HepG2 (cell line): ENCODE results near the gene AXIN2. TPM values are rescaled to one million over a fixed set of nuclear protein-coding genes. Genes with fewer than 3 reads are reported as not detected.

Experiments
- AKAP8 ChIP-seq: sonication (generic); formaldehyde crosslinking; IDR thresholded peaks from 2 replicates; pipeline ENCODE4 v1.5.1; 2020; ENCODE audit warnings: mild to moderate bottlenecking, missing genetic modification reagents
- ATF7 ChIP-seq, 2 experiments: fragments of 450-650 bp in 1 of 2; sonication (generic) in 1 of 2; formaldehyde crosslinking in 1 of 2; IDR thresholded peaks; 2 replicates each; pipeline versions ENCODE4 v1.4.0 to v1.6.1; 2016 to 2020; ENCODE audit warnings: antibody characterized with exemption in 1 of 2, mild to moderate bottlenecking in 1 of 2, missing genetic modification reagents in 1 of 2
- BRCA1 ChIP-seq: sonication (generic); formaldehyde crosslinking; IDR thresholded peaks from 2 replicates; pipeline ENCODE4 v1.4.0; 2020; ENCODE audit warnings: missing genetic modification reagents
- GATA4 ChIP-seq: sonication (generic); IDR thresholded peaks from 2 replicates; pipeline ENCODE4 v1.6.1; 2016; ENCODE audit warnings: antibody characterized with exemption, low read depth, borderline replicate concordance
- NR3C1 ChIP-seq: sonication (generic); formaldehyde crosslinking; IDR thresholded peaks from 2 replicates; pipeline ENCODE4 v1.4.0; 2020; ENCODE audit warnings: missing genetic modification reagents
- PHB2 ChIP-seq: fragments of 450-650 bp; IDR thresholded peaks from 2 replicates; pipeline ENCODE4 v1.6.1; 2018; ENCODE audit not compliant: partially characterized antibody
- PHF20 ChIP-seq: sonication (generic); formaldehyde crosslinking; IDR thresholded peaks from 2 replicates; pipeline ENCODE4 v1.5.0; 2020; ENCODE audit warnings: mild to moderate bottlenecking, missing genetic modification reagents
- PITX1 ChIP-seq: sonication (generic); formaldehyde crosslinking; IDR thresholded peaks from 2 replicates; pipeline ENCODE4 v1.5.1; 2020; ENCODE audit warnings: mild to moderate bottlenecking, missing genetic modification reagents
- SIN3A ChIP-seq: IDR thresholded peaks from 2 replicates; pipeline ENCODE4 v1.6.1; 2011; ENCODE audit warnings: low read depth, mild to moderate bottlenecking, control low read depth, low read length, borderline replicate concordance
- SRF ChIP-seq: IDR thresholded peaks from 2 replicates; pipeline ENCODE4 v1.6.1; 2011; ENCODE audit warnings: mild to moderate bottlenecking, low read depth, low read length, moderate library complexity
- TCF7L2 ChIP-seq: IDR thresholded peaks from 2 replicates; pipeline ENCODE4 v1.6.1; 2011; ENCODE audit warnings: mild to moderate bottlenecking, low read depth, low read length, moderate library complexity
- ZNF343 ChIP-seq: sonication (generic); formaldehyde crosslinking; IDR thresholded peaks from 2 replicates; pipeline ENCODE4 v1.4.0; 2020; ENCODE audit warnings: mild to moderate bottlenecking, missing genetic modification reagents
- polyA plus RNA-seq, 8 experiments: library from polyadenylated mRNA; depleted of rRNA in 3 of 8; stranded (reverse) in 7 of 8; unstranded in 1 of 8; fragments of >200 nt; fragmentation: Illumina TruSeq in 4 of 8; extraction: Trizol in 4 of 8; gene quantifications; 2 replicates each; pipeline versions ENCODE4 v1.2.1 to v1.2.3, GENCODE V29; 2011 to 2016; ENCODE audit warnings: low read depth in 4 of 8, missing spikeins in 1 of 8, mixed read lengths in 1 of 8; ENCODE audit not compliant: insufficient read depth in 1 of 8
- total RNA-seq, 5 experiments: library from RNA; depleted of rRNA; stranded (reverse); fragments of >200 nt; fragmentation: Illumina TruSeq; extraction: Trizol; gene quantifications; 2 replicates each; pipeline ENCODE4 v1.2.3, GENCODE V29; 2016; ENCODE audit warnings: low read depth in 1 of 5
- TF ChIP-seq, protein P1 (sequence below): sonication (generic); formaldehyde crosslinking; IDR thresholded peaks from 2 replicates; pipeline ENCODE4 v1.4.0; 2020; ENCODE audit warnings: mild to moderate bottlenecking, missing genetic modification reagents
- TF ChIP-seq, protein P2 (sequence below): sonication (generic); formaldehyde crosslinking; IDR thresholded peaks from 2 replicates; pipeline ENCODE4 v1.5.0; 2020; ENCODE audit warnings: mild to moderate bottlenecking, missing genetic modification reagents, borderline replicate concordance
- TF ChIP-seq, protein P3 (sequence below): sonication (generic); formaldehyde crosslinking; IDR thresholded peaks from 2 replicates; pipeline ENCODE4 v1.4.0; 2020; ENCODE audit warnings: missing genetic modification reagents, borderline replicate concordance

The AXIN2 gene
- total and polyA plus RNA-seq, 2 of the 13 experiments (the other 11 are each of a cell fraction or from before 2014, with no cell fraction given): 58.6 to 63.4 TPM

DNA sequence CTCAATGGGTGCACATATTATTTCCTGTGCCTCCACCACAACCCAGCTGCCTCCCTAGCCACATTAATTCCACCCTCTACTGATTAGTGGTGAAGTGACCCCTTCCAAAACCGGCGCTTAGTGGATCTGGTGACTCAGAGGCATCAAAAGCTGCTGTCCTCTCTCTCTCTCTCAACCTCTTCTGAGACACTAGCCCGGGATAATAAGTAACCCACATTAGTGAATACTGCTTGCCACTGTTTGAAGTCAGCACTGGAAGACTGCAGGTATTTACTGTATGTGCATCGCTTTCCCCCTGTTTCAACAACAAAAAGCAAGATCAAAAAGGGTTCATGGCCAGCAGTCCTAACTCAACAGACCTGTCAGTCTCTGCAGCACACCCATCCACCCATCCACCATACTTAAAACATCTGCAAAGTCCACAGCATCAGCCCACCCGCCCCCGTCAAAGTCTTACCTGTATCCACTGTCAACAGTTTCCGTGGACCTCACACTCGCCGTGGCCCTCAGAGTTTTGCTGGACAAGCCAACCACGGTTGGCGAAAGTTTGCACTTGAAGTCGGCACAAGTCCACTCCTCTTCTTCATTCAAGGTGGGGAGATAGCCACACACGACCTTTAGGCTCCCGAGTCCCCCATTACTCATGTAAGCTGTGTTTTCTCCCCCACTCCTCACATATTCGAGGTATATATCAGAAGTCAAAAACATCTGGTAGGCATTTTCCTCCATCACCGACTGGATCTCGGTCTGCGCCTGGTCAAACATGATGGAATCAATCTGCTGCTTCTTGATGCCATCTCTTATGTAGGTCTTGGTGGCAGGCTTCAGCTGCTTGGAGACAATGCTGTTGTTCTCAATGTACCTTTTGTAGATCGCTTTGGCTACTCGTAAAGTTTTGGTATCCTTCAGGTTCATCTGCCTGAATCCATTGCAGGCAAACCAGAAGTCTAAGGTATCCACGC, 3.8 kb downstream of the AXIN2 start (continued):
- TF ChIP-seq, protein P1, sequence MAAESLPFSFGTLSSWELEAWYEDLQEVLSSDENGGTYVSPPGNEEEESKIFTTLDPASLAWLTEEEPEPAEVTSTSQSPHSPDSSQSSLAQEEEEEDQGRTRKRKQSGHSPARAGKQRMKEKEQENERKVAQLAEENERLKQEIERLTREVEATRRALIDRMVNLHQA (CRISPR knock-in tag): no peak
- TF ChIP-seq ATF7 (IDR thresholded peaks at IDR 0.05): no peak
- TF ChIP-seq ATF7 (CRISPR knock-in tag; IDR thresholded peaks at IDR 0.05): peak; percentile 79; the same call in 1 of the 2 replicates
- TF ChIP-seq PHF20 (CRISPR knock-in tag): no peak
- no peak for TF ChIP-seq BRCA1 (CRISPR knock-in tag)
- TF ChIP-seq, protein P2, sequence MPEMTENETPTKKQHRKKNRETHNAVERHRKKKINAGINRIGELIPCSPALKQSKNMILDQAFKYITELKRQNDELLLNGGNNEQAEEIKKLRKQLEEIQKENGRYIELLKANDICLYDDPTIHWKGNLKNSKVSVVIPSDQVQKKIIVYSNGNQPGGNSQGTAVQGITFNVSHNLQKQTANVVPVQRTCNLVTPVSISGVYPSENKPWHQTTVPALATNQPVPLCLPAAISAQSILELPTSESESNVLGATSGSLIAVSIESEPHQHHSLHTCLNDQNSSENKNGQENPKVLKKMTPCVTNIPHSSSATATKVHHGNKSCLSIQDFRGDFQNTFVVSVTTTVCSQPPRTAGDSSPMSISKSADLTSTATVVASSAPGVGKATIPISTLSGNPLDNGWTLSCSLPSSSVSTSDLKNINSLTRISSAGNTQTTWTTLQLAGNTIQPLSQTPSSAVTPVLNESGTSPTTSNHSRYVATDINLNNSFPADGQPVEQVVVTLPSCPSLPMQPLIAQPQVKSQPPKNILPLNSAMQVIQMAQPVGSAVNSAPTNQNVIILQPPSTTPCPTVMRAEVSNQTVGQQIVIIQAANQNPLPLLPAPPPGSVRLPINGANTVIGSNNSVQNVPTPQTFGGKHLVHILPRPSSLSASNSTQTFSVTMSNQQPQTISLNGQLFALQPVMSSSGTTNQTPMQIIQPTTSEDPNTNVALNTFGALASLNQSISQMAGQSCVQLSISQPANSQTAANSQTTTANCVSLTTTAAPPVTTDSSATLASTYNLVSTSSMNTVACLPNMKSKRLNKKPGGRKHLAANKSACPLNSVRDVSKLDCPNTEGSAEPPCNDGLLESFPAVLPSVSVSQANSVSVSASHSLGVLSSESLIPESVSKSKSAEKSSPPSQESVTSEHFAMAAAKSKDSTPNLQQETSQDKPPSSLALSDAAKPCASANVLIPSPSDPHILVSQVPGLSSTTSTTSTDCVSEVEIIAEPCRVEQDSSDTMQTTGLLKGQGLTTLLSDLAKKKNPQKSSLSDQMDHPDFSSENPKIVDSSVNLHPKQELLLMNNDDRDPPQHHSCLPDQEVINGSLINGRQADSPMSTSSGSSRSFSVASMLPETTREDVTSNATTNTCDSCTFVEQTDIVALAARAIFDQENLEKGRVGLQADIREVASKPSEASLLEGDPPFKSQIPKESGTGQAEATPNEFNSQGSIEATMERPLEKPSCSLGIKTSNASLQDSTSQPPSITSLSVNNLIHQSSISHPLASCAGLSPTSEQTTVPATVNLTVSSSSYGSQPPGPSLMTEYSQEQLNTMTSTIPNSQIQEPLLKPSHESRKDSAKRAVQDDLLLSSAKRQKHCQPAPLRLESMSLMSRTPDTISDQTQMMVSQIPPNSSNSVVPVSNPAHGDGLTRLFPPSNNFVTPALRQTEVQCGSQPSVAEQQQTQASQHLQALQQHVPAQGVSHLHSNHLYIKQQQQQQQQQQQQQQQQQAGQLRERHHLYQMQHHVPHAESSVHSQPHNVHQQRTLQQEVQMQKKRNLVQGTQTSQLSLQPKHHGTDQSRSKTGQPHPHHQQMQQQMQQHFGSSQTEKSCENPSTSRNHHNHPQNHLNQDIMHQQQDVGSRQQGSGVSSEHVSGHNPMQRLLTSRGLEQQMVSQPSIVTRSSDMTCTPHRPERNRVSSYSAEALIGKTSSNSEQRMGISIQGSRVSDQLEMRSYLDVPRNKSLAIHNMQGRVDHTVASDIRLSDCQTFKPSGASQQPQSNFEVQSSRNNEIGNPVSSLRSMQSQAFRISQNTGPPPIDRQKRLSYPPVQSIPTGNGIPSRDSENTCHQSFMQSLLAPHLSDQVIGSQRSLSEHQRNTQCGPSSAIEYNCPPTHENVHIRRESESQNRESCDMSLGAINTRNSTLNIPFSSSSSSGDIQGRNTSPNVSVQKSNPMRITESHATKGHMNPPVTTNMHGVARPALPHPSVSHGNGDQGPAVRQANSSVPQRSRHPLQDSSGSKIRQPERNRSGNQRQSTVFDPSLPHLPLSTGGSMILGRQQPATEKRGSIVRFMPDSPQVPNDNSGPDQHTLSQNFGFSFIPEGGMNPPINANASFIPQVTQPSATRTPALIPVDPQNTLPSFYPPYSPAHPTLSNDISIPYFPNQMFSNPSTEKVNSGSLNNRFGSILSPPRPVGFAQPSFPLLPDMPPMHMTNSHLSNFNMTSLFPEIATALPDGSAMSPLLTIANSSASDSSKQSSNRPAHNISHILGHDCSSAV (CRISPR knock-in tag): no peak
- TF ChIP-seq ZNF343 (CRISPR knock-in tag): peak; percentile 31; the same call in 1 of the 2 replicates
- TF ChIP-seq PITX1: peak; percentile 95
- TF ChIP-seq, protein P3, sequence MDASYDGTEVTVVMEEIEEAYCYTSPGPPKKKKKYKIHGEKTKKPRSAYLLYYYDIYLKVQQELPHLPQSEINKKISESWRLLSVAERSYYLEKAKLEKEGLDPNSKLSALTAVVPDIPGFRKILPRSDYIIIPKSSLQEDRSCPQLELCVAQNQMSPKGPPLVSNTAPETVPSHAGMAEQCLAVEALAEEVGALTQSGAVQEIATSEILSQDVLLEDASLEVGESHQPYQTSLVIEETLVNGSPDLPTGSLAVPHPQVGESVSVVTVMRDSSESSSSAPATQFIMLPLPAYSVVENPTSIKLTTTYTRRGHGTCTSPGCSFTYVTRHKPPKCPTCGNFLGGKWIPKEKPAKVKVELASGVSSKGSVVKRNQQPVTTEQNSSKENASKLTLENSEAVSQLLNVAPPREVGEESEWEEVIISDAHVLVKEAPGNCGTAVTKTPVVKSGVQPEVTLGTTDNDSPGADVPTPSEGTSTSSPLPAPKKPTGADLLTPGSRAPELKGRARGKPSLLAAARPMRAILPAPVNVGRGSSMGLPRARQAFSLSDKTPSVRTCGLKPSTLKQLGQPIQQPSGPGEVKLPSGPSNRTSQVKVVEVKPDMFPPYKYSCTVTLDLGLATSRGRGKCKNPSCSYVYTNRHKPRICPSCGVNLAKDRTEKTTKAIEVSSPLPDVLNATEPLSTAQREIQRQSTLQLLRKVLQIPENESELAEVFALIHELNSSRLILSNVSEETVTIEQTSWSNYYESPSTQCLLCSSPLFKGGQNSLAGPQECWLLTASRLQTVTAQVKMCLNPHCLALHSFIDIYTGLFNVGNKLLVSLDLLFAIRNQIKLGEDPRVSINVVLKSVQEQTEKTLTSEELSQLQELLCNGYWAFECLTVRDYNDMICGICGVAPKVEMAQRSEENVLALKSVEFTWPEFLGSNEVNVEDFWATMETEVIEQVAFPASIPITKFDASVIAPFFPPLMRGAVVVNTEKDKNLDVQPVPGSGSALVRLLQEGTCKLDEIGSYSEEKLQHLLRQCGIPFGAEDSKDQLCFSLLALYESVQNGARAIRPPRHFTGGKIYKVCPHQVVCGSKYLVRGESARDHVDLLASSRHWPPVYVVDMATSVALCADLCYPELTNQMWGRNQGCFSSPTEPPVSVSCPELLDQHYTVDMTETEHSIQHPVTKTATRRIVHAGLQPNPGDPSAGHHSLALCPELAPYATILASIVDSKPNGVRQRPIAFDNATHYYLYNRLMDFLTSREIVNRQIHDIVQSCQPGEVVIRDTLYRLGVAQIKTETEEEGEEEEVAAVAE: peak; percentile 84; the same call in 1 of the 2 replicates
- peak; percentile 74; the same call in 1 of the 2 replicates for TF ChIP-seq GATA4
- no peak for TF ChIP-seq PHB2
- peak; percentile 91 for TF ChIP-seq TCF7L2
- peak; percentile 93 for TF ChIP-seq SIN3A
- TF ChIP-seq SRF: no peak
- peak; percentile 88 for TF ChIP-seq AKAP8 (CRISPR knock-in tag)
- TF ChIP-seq NR3C1 (CRISPR knock-in tag): no peak
